ENCODE measurements around the gene NSUN2. TPM values are rescaled to one million over a fixed set of nuclear protein-coding genes. Genes with fewer than 3 reads are reported as not detected.
A peak's percentile ranks its signal among the peaks of the same experiment; 100 is the strongest.

Gene NSUN2
- total and polyA plus RNA-seq, 5 donors from 2014 or later: 26.0 to 60.4 (median 26.6) TPM

GRCh38 chr5:6644794-6645241, 12.0 kb upstream of the NSUN2 start:
- Histone ChIP-seq H3K4me3 (ENCODE audit: low read depth, low read length) (no peak overlapping the region), H3K4me1 (ENCODE audit: control insufficient read depth, insufficient read depth, low read length, poor library complexity, severe bottlenecking) (no peaks in the 10 kb centered on the region), H3K27ac (ENCODE audit: insufficient read depth, low read length, poor library complexity, severe bottlenecking) (no peak overlapping the region), H3K27me3 (ENCODE audit: control insufficient read depth, insufficient read depth, low read length) (no peaks in the 10 kb centered on the region), H3K9me3 (ENCODE audit: control insufficient read depth in 2 of 2, low read length in 2 of 2) (no peaks in the 10 kb centered on the region), H3K36me3 (ENCODE audit: control insufficient read depth, insufficient read depth, low read length) (no peaks in the 10 kb centered on the region)
- DNase-seq (no peak), ATAC-seq (ENCODE audit: low read depth in 2 of 2) (no peak)
- Mint-ChIP-seq H3K27me3 (no peaks in the 10 kb centered on the region), H3K4me1 (peaks cover 0 to 7% (median 6%) of the 10 kb centered on the region in 4 donors), H3K27ac (no peak overlapping the region), H3K36me3 (peaks cover 6% of the 10 kb centered on the region), H3K4me3 (no peak overlapping the region), H3K9me3 (peaks cover 0 to 3% (median 0%) of the 10 kb centered on the region in 7 donors)

DNA sequence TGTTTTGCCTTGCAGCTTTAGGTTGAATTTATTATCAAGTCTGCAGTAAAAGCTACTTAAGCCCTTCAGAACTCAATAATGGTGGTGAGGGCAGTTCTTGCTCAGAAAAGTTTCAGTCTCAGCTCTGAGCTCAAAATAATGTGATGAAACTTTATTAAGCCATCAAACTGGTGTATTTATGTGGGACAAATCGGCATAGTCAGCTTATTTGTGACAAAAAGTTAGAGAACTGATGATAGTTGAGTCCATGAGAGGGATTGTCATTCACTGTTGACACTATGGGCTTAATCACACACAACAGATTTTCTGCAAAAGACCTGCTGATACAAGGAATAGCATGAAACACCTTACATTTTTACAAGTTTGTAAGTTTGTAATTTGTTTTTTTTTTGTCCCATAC, 9.8 kb upstream of the NSUN2 start:
- Mint-ChIP-seq H3K9me3 (no peaks in the 10 kb centered on the region), H3K36me3 (peaks cover 4% of the 10 kb centered on the region), H3K27me3 (no peaks in the 10 kb centered on the region), H3K27ac (no peak overlapping the region), H3K4me1 (peaks cover 0 to 5% (median 2%) of the 10 kb centered on the region in 4 donors), H3K4me3 (no peak overlapping the region)
- no peaks in the 10 kb centered on the region for H3K36me3 ChIP-seq (ENCODE audit: control insufficient read depth, insufficient read depth, low read length)
- ATAC-seq (ENCODE audit: low read depth in 2 of 2) (no peak), DNase-seq (no peak)
- no peak overlapping the region for H3K4me3 ChIP-seq (ENCODE audit: low read depth, low read length)
- no peaks in the 10 kb centered on the region for H3K9me3 ChIP-seq (ENCODE audit: control insufficient read depth in 2 of 2, low read length in 2 of 2)
- no peaks in the 10 kb centered on the region for H3K27me3 ChIP-seq (ENCODE audit: control insufficient read depth, insufficient read depth, low read length)
- H3K4me1 ChIP-seq (ENCODE audit: control insufficient read depth, insufficient read depth, low read length, poor library complexity, severe bottlenecking): no peaks in the 10 kb centered on the region
- no peak overlapping the region for H3K27ac ChIP-seq (ENCODE audit: insufficient read depth, low read length, poor library complexity, severe bottlenecking)

GRCh38 chr5:6638236-6638635, 5.4 kb upstream of the NSUN2 start:
- DNase-seq (no peak), ATAC-seq (ENCODE audit: low read depth in 2 of 2) (no peak)
- Histone ChIP-seq H3K27me3 (ENCODE audit: control insufficient read depth, insufficient read depth, low read length) (no peaks in the 10 kb centered on the region), H3K4me1 (ENCODE audit: control insufficient read depth, insufficient read depth, low read length, poor library complexity, severe bottlenecking) (peaks cover 13% of the 10 kb centered on the region), H3K9me3 (ENCODE audit: control insufficient read depth in 2 of 2, low read length in 2 of 2) (no peaks in the 10 kb centered on the region), H3K36me3 (ENCODE audit: control insufficient read depth, insufficient read depth, low read length) (no peaks in the 10 kb centered on the region), H3K4me3 (ENCODE audit: low read depth, low read length) (no peak overlapping the region), H3K27ac (ENCODE audit: insufficient read depth, low read length, poor library complexity, severe bottlenecking) (no peak overlapping the region)
- peaks cover 5% of the 10 kb centered on the region for H3K36me3 Mint-ChIP-seq
- peak overlapping the region in 2 of 4 donors; percentile 4 to 23 for H3K4me3 Mint-ChIP-seq
- H3K27me3 Mint-ChIP-seq: no peaks in the 10 kb centered on the region
- H3K27ac Mint-ChIP-seq: no peak overlapping the region
- no peaks in the 10 kb centered on the region for H3K9me3 Mint-ChIP-seq
- H3K4me1 Mint-ChIP-seq: peaks cover 0 to 21% (median 5%) of the 10 kb centered on the region in 4 donors

DNA sequence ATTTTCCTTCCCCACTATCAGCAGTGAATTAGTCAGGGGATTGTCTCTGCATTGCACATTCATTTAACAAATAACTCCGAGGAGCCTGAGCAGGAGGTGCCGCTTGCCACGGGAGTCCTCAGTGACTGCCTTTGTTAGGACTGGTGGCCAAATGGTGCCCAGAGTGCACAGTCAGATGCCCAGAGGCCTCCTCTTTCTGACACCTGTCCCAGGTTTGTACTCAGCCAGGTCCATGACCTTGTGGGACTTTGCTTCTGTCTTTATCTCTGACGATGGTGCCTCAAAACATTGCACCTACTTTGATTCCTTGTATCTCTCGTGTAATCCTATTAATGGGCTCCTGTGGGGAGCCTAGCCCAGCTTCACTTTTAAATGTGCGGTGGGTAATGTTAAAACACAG, 4.7 kb upstream of the NSUN2 start:
- Mint-ChIP-seq H3K27ac (no peak overlapping the region), H3K4me3 (peak overlapping the region in 2 of 4 donors; percentile 23 to 31), H3K4me1 (peaks cover 0 to 24% (median 4%) of the 10 kb centered on the region in 4 donors), H3K27me3 (no peaks in the 10 kb centered on the region), H3K9me3 (no peaks in the 10 kb centered on the region), H3K36me3 (peaks cover 5% of the 10 kb centered on the region)
- Histone ChIP-seq H3K27ac (ENCODE audit: insufficient read depth, low read length, poor library complexity, severe bottlenecking) (no peak overlapping the region), H3K4me1 (ENCODE audit: control insufficient read depth, insufficient read depth, low read length, poor library complexity, severe bottlenecking) (peaks cover 13% of the 10 kb centered on the region), H3K36me3 (ENCODE audit: control insufficient read depth, insufficient read depth, low read length) (no peaks in the 10 kb centered on the region), H3K4me3 (ENCODE audit: low read depth, low read length) (no peak overlapping the region), H3K27me3 (ENCODE audit: control insufficient read depth, insufficient read depth, low read length) (no peaks in the 10 kb centered on the region), H3K9me3 (ENCODE audit: control insufficient read depth in 2 of 2, low read length in 2 of 2) (no peaks in the 10 kb centered on the region)
- DNase-seq (no peak), ATAC-seq (ENCODE audit: low read depth in 2 of 2) (no peak)

DNA sequence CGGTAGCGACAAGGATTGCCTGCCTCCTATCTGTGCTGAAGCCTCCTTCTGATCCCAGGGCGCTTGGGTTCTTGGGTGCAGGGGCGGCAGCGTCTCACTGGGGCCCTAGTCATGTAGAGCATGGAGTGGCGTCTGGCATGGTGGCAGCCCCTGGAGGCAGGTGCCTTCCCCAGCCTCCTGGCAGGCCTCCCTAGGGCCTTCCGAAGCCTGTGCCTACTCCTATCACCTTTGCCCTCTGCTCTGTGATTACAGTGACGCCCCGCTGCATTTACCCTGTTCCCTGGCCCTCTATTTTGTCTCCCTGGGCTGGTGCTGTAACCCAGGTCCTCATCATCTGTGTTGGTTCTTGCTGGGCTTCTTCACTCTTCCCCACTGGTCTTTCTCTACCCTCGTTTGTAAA, 4.2 kb upstream of the NSUN2 start:
- DNase-seq (no peak), ATAC-seq (ENCODE audit: low read depth in 2 of 2) (no peak)
- Histone ChIP-seq H3K9me3 (ENCODE audit: control insufficient read depth in 2 of 2, low read length in 2 of 2) (no peaks in the 10 kb centered on the region), H3K27ac (ENCODE audit: insufficient read depth, low read length, poor library complexity, severe bottlenecking) (no peak overlapping the region), H3K27me3 (ENCODE audit: control insufficient read depth, insufficient read depth, low read length) (no peaks in the 10 kb centered on the region), H3K4me1 (ENCODE audit: control insufficient read depth, insufficient read depth, low read length, poor library complexity, severe bottlenecking) (peaks cover 18% of the 10 kb centered on the region), H3K36me3 (ENCODE audit: control insufficient read depth, insufficient read depth, low read length) (no peaks in the 10 kb centered on the region), H3K4me3 (ENCODE audit: low read depth, low read length) (no peak overlapping the region)
- peaks cover 5% of the 10 kb centered on the region for H3K36me3 Mint-ChIP-seq
- no peak overlapping the region for H3K27ac Mint-ChIP-seq
- peaks cover 0 to 30% (median 9%) of the 10 kb centered on the region in 4 donors for H3K4me1 Mint-ChIP-seq
- H3K4me3 Mint-ChIP-seq: peak overlapping the region in 2 of 4 donors; percentile 17 to 69
- H3K27me3 Mint-ChIP-seq: no peaks in the 10 kb centered on the region
- H3K9me3 Mint-ChIP-seq: no peaks in the 10 kb centered on the region

DNA sequence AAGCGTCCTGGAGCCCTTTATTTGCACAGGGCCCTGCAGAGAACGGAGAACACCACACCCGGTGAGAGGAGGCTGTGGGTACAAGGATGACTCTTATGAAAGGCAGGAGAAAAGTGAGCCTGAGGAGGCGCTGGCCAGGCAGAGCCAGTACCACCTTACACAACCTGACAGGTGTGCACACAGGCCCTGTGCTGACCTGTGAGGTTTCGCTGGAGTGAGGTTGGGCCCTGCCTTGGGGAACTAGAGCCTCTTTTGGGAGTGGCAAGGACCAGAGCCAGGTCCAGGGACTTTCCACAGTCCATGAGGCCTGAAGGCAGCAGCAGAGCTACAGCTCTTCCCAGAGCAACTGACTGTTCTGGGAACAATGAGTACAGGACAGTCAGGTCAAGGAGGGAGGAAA, 3.4 kb upstream of the NSUN2 start:
- H3K9me3 ChIP-seq (ENCODE audit: control insufficient read depth in 2 of 2, low read length in 2 of 2): no peaks in the 10 kb centered on the region
- Mint-ChIP-seq H3K4me1 (peaks cover 1 to 37% (median 15%) of the 10 kb centered on the region in 4 donors), H3K36me3 (peaks cover 6% of the 10 kb centered on the region), H3K9me3 (no peaks in the 10 kb centered on the region), H3K27ac (peak overlapping the region in 2 of 3 donors; percentile 29 to 90), H3K27me3 (no peaks in the 10 kb centered on the region), H3K4me3 (peak overlapping the region in 1 of 4 donors; percentile 69)
- H3K4me1 ChIP-seq (ENCODE audit: control insufficient read depth, insufficient read depth, low read length, poor library complexity, severe bottlenecking): peaks cover 25% of the 10 kb centered on the region
- no peak overlapping the region for H3K4me3 ChIP-seq (ENCODE audit: low read depth, low read length)
- no peaks in the 10 kb centered on the region for H3K27me3 ChIP-seq (ENCODE audit: control insufficient read depth, insufficient read depth, low read length)
- no peak overlapping the region for H3K27ac ChIP-seq (ENCODE audit: insufficient read depth, low read length, poor library complexity, severe bottlenecking)
- no peak for DNase-seq
- peaks cover 2% of the 10 kb centered on the region for H3K36me3 ChIP-seq (ENCODE audit: control insufficient read depth, insufficient read depth, low read length)
- ATAC-seq (ENCODE audit: low read depth in 2 of 2): no peak

DNA sequence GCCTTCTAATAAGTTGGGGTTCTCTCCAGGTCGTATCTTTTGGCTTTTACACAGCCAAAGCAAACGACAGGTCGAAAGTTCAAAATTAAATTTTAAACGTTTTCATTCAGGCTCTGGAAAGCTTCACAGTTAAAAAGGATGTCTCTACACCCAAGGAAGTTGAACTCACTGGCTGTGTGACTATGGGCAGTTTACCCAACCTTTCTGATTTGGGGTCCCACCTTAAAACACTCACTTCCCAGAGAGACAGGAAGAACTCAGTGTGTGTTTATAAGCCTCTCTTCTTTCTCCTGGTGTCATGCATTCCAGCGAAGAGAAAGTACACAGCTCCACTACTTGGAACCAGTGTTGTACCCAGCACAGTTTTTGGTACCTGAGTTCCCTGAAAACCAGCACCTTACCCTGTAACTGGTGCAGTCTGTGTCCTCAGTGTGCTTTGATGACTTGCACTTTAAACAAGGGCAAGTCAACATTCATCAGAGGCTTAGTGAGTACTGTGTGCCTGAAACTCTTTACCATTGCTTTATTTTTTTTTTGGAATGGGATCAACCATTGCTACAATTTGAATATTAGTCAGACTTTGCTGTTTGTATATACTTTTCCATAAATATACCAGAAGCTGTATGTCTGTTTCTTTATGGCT, 2.1 kb upstream of the NSUN2 start:
- Histone ChIP-seq H3K27ac (ENCODE audit: insufficient read depth, low read length, poor library complexity, severe bottlenecking) (no peak overlapping the region), H3K4me1 (ENCODE audit: control insufficient read depth, insufficient read depth, low read length, poor library complexity, severe bottlenecking) (peaks cover 28% of the 10 kb centered on the region), H3K9me3 (ENCODE audit: control insufficient read depth in 2 of 2, low read length in 2 of 2) (no peaks in the 10 kb centered on the region), H3K36me3 (ENCODE audit: control insufficient read depth, insufficient read depth, low read length) (peaks cover 10% of the 10 kb centered on the region), H3K4me3 (ENCODE audit: low read depth, low read length) (no peak overlapping the region), H3K27me3 (ENCODE audit: control insufficient read depth, insufficient read depth, low read length) (no peaks in the 10 kb centered on the region)
- DNase-seq: peak in 1 of 3 donors; percentile 85
- peak overlapping the region in 2 of 3 donors; percentile 18 to 38 for H3K27ac Mint-ChIP-seq
- no peaks in the 10 kb centered on the region for H3K9me3 Mint-ChIP-seq
- peak overlapping the region; percentile 71 to 99 (median 75) for H3K4me3 Mint-ChIP-seq
- no peak for ATAC-seq (ENCODE audit: low read depth in 2 of 2)
- peaks cover 19% of the 10 kb centered on the region for H3K36me3 Mint-ChIP-seq
- peaks cover 6 to 51% (median 28%) of the 10 kb centered on the region in 4 donors for H3K4me1 Mint-ChIP-seq
- no peaks in the 10 kb centered on the region for H3K27me3 Mint-ChIP-seq

DNA sequence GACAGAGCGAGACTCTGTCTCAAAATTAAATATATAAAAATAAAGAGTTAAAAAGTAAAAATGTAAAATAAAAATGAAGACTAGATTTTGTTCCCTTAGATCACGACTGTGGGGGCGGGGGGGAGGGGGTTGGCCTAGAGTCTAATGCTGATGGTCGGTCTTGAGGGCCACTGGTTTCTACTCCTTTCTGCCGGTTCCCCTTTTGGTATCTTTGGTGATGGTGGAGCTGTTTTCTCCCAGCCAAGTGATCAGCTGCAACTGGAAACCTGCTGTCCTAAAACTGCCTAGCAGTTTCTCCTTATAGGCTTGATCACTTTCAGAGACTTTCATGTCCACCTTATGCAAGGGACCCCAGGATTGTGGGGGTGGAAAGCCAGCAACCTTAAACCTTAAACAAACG, 1.5 kb upstream of the NSUN2 start:
- H3K4me1 Mint-ChIP-seq: peaks cover 9 to 57% (median 33%) of the 10 kb centered on the region in 4 donors
- peak in 1 of 3 donors; percentile 21 for DNase-seq
- H3K27ac ChIP-seq (ENCODE audit: insufficient read depth, low read length, poor library complexity, severe bottlenecking): no peak overlapping the region
- no peak for ATAC-seq (ENCODE audit: low read depth in 2 of 2)
- H3K27ac Mint-ChIP-seq: peak overlapping the region in 2 of 3 donors; percentile 38 to 43
- no peaks in the 10 kb centered on the region for H3K27me3 ChIP-seq (ENCODE audit: control insufficient read depth, insufficient read depth, low read length)
- no peaks in the 10 kb centered on the region for H3K9me3 ChIP-seq (ENCODE audit: control insufficient read depth in 2 of 2, low read length in 2 of 2)
- H3K27me3 Mint-ChIP-seq: no peaks in the 10 kb centered on the region
- H3K4me1 ChIP-seq (ENCODE audit: control insufficient read depth, insufficient read depth, low read length, poor library complexity, severe bottlenecking): peaks cover 28% of the 10 kb centered on the region
- peak overlapping the region; percentile 71 for H3K4me3 ChIP-seq (ENCODE audit: low read depth, low read length)
- H3K4me3 Mint-ChIP-seq: peak overlapping the region; percentile 94 to 99 (median 96)
- peaks cover 25% of the 10 kb centered on the region for H3K36me3 Mint-ChIP-seq
- peaks cover 15% of the 10 kb centered on the region for H3K36me3 ChIP-seq (ENCODE audit: control insufficient read depth, insufficient read depth, low read length)
- H3K9me3 Mint-ChIP-seq: no peaks in the 10 kb centered on the region

Data from CD4-positive, CD25-positive, alpha-beta regulatory T cell (primary cell).